Uterus (tissue), 4 donors: ENCODE results near the gene FAM171A2. TPM values are rescaled to one million over a fixed set of nuclear protein-coding genes. Genes with fewer than 3 reads are reported as not detected.
"Not testable (repeated sequence)": the region's sequence is repeated elsewhere in the genome, so short reads cannot be mapped to it uniquely, and the experiment has no call there.

Experiments
- DNase-seq, 2 donors: peaks; one replicate each; pipeline ENCODE4 v3.0.0-alpha.2; 2019 to 2020
- H3K27ac ChIP-seq, 2 donors: fragments of 200-600 bp; sonication (generic); 1 replicate in 1 of 2; 2 replicates in 1 of 2; pipeline ENCODE4 v1.5.1; 2016 to 2018
- H3K27me3 ChIP-seq, 2 donors: fragments of 200-600 bp; sonication (generic); one replicate each; pipeline ENCODE4 v1.5.1; 2018 to 2019; ENCODE audit warnings: control low read depth in 1 of 2
- H3K36me3 ChIP-seq, 2 donors: fragments of 200-600 bp; sonication (generic); one replicate each; pipeline ENCODE4 v1.5.1; 2019; ENCODE audit warnings: control low read depth in 1 of 2
- H3K4me1 ChIP-seq, 2 donors: fragments of 200-600 bp; sonication (generic); one replicate each; pipeline ENCODE4 v1.5.1; 2018 to 2019; ENCODE audit warnings: control low read depth in 1 of 2
- H3K4me3 ChIP-seq, 2 donors: fragments of 200-600 bp; sonication (generic); 1 replicate in 1 of 2; 2 replicates in 1 of 2; pipeline ENCODE4 v1.5.1; 2018 to 2019; ENCODE audit warnings: mild to moderate bottlenecking in 1 of 2
- H3K9me3 ChIP-seq, 2 donors: fragments of 200-600 bp; sonication (generic); one replicate each; pipeline ENCODE4 v1.5.1; 2019; ENCODE audit warnings: control low read depth in 1 of 2
- POLR2A ChIP-seq, 2 donors: fragments of 450-650 bp; IDR thresholded peaks; one replicate each; pipeline ENCODE4 v1.6.1; 2016; ENCODE audit warnings: antibody characterized with exemption in 2 of 2, mild to moderate bottlenecking in 1 of 2, moderate library complexity in 1 of 2
- intact Hi-C: fragments of 100-400 bp; cut with DNase I; formaldehyde crosslinking; loops from one replicate; pipeline ENCODE4 v1.15.1; 2023; ENCODE audit warnings: low total_unique reads
- total RNA-seq, 4 donors: library from RNA; depleted of rRNA in 3 of 4; stranded (reverse); fragments of >200 nt in 3 of 4; gene quantifications; one replicate each; pipeline versions ENCODE4 v1.1.0 to v1.2.4, GENCODE V29; 2014 to 2023
- TF ChIP-seq, protein P1 (sequence below), 4 experiments: fragments of 200-600 bp in 2 of 4; fragments of 450-650 bp in 2 of 4; sonication (generic) in 2 of 4; IDR thresholded peaks; one replicate each; pipeline ENCODE4 v1.5.1; 2016 to 2019; ENCODE audit warnings: antibody characterized with exemption in 4 of 4, mild to moderate bottlenecking in 2 of 4, moderate library complexity in 1 of 4
- donor health status: DM: yes; HTN: yes; CAD: no.

Gene FAM171A2
- total RNA-seq, 4 donors from 2014 or later: 0.77 to 32.1 (median 14.2) TPM

- intact Hi-C loops: no loop called here
- no peak for DNase-seq
Measured at GRCh38 chr17:44343510-44344209, 20.0 kb downstream of the FAM171A2 start.

DNA sequence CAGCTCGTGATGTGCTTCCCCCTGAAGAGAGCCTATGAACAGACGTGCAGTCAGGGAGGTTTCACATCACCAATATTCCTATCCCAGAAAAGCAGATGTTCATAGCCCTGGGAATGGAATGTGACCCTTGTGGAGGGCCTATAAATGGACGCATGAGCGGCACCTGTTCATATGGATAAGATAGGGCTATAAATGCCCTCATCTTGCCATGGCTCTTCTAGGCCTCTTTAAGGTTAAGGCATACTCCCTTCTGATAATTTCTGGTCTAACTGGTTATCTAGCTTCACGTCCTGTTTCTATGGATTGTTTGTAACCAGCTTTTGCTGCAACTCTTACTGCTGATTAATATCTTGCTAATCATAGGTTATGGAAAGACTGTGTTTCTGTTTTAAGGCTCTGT, 23.1 kb downstream of the FAM171A2 start:
- H3K9me3 ChIP-seq, H3K27me3 ChIP-seq, H3K4me1 ChIP-seq, H3K27ac ChIP-seq, intact Hi-C loops, DNase-seq, H3K36me3 ChIP-seq, H3K4me3 ChIP-seq: not testable (repeated sequence)

More at GRCh38 chr17:44343510-44344209, 20.0 kb downstream of the FAM171A2 start:
- H3K27me3 ChIP-seq: no peaks in the 10 kb centered on the region
- H3K27ac ChIP-seq: no peak overlapping the region
- H3K9me3 ChIP-seq: no peaks in the 10 kb centered on the region
- no peak overlapping the region for H3K4me3 ChIP-seq
- H3K36me3 ChIP-seq: no peaks in the 10 kb centered on the region
- TF ChIP-seq, protein P1, sequence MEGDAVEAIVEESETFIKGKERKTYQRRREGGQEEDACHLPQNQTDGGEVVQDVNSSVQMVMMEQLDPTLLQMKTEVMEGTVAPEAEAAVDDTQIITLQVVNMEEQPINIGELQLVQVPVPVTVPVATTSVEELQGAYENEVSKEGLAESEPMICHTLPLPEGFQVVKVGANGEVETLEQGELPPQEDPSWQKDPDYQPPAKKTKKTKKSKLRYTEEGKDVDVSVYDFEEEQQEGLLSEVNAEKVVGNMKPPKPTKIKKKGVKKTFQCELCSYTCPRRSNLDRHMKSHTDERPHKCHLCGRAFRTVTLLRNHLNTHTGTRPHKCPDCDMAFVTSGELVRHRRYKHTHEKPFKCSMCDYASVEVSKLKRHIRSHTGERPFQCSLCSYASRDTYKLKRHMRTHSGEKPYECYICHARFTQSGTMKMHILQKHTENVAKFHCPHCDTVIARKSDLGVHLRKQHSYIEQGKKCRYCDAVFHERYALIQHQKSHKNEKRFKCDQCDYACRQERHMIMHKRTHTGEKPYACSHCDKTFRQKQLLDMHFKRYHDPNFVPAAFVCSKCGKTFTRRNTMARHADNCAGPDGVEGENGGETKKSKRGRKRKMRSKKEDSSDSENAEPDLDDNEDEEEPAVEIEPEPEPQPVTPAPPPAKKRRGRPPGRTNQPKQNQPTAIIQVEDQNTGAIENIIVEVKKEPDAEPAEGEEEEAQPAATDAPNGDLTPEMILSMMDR (IDR thresholded peaks at IDR 0.05): no peak
- no peak for TF ChIP-seq POLR2A (IDR thresholded peaks at IDR 0.05)
- H3K4me1 ChIP-seq: no peaks in the 10 kb centered on the region

DNA sequence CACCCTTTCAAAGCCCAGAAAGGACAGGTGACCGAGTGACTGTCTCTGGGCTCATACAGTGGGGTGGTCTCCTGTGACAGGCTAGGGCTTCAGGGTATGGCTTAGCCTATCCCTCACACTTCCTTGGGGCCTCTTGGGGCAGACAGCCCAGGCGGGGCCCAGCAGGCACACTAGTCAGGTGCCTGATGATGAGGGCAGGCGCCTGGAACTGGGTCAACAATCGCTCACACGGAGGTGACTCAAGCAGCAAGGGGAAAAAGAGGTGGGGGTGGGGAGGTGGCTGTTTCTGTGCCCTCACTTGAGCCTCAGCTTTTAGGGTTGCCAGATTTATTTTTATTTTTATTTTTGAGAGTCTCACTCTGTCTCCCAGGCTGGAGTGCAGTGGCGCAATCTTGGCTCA, 25.0 kb downstream of the FAM171A2 start:
- H3K36me3 ChIP-seq: no peaks in the 10 kb centered on the region
- DNase-seq: no peak
- no peaks in the 10 kb centered on the region for H3K27me3 ChIP-seq
- H3K4me1 ChIP-seq: no peaks in the 10 kb centered on the region
- H3K4me3 ChIP-seq: no peak overlapping the region
- no peak overlapping the region for H3K27ac ChIP-seq
- H3K9me3 ChIP-seq: no peaks in the 10 kb centered on the region
- intact Hi-C loops: no loop called here
- TF ChIP-seq, protein P1 (IDR thresholded peaks at IDR 0.05): no peak
- no peak for TF ChIP-seq POLR2A (IDR thresholded peaks at IDR 0.05)

- H3K27me3 ChIP-seq: no peaks in the 10 kb centered on the region
- no peaks in the 10 kb centered on the region for H3K4me1 ChIP-seq
- no peak for TF ChIP-seq POLR2A (IDR thresholded peaks at IDR 0.05)
- TF ChIP-seq, protein P1 (IDR thresholded peaks at IDR 0.05): no peak
- intact Hi-C loops: no loop called here
- no peak overlapping the region for H3K27ac ChIP-seq
- H3K4me3 ChIP-seq: no peak overlapping the region
- no peaks in the 10 kb centered on the region for H3K9me3 ChIP-seq
- no peaks in the 10 kb centered on the region for H3K36me3 ChIP-seq
- DNase-seq: no peak
Measured at GRCh38 chr17:44335968-44336367, 27.7 kb downstream of the FAM171A2 start.

- DNase-seq: no peak
- no peaks in the 10 kb centered on the region for H3K9me3 ChIP-seq
- no peak overlapping the region for H3K4me3 ChIP-seq
- H3K27ac ChIP-seq: no peak overlapping the region
- H3K4me1 ChIP-seq: no peaks in the 10 kb centered on the region
- H3K36me3 ChIP-seq: no peaks in the 10 kb centered on the region
- no peaks in the 10 kb centered on the region for H3K27me3 ChIP-seq
- no peak for TF ChIP-seq POLR2A (IDR thresholded peaks at IDR 0.05)
- TF ChIP-seq, protein P1 (IDR thresholded peaks at IDR 0.05): no peak
- intact Hi-C loops: no loop called here
Measured at GRCh38 chr17:44335564-44335963, 28.1 kb downstream of the FAM171A2 start.
